Stimulated activated CD8-positive, alpha-beta memory T cell treated with anti-CD3 and anti-CD28 coated beads, Interleukin-4, amount 100 ng/mL, for 4 hours (primary cell): ENCODE measurements around the gene TNS4.

Experiments used
- DNase-seq, 2 donors: peaks; one replicate each; pipeline ENCODE4 v3.0.0-alpha.2; 2020; ENCODE audit warnings: low read depth in 2 of 2, low spot score in 1 of 2

The TNS4 gene

DNA sequence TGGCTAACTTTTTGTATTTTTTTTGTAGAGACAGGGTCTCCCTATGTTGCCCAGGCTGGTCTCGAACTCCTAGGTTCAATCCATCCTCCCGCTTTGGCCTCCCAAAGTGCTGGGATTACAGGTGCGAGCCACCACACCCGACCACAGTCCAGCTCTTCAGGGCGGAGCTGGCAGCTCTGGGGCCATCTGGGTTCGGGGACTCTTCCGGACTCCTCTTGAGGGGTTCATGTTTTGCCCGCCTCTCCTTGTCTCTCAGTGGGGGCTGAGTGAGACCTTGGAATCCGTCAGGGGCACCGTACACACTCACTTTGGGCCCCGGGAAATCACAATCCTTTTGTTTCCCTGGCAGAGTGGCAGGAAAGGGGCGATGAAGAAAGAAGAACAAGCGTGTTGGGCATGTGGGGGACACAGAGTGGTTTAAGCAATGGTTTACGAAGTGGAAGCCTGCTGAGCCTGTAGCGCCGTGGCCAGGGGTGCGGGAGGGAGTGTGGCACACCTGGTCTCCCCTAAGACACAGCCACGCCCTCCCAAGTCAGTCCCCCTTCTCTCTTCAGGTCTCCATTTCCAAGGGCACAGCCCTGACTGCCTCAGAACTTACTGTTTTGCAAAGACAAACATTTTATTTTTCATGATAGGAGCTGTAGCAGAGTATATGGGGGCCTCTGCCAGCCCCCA lies 26.1 kb downstream of the TNS4 start:
- DNase-seq = no peak

GRCh38 chr17:40474419-40475002 lies 26.9 kb downstream of the TNS4 start:
- DNase-seq = no peak

GRCh38 chr17:40473573-40474365 lies 27.7 kb downstream of the TNS4 start:
- DNase-seq = no peak

GRCh38 chr17:40472733-40473452 lies 28.5 kb downstream of the TNS4 start:
- no peak for DNase-seq

DNA sequence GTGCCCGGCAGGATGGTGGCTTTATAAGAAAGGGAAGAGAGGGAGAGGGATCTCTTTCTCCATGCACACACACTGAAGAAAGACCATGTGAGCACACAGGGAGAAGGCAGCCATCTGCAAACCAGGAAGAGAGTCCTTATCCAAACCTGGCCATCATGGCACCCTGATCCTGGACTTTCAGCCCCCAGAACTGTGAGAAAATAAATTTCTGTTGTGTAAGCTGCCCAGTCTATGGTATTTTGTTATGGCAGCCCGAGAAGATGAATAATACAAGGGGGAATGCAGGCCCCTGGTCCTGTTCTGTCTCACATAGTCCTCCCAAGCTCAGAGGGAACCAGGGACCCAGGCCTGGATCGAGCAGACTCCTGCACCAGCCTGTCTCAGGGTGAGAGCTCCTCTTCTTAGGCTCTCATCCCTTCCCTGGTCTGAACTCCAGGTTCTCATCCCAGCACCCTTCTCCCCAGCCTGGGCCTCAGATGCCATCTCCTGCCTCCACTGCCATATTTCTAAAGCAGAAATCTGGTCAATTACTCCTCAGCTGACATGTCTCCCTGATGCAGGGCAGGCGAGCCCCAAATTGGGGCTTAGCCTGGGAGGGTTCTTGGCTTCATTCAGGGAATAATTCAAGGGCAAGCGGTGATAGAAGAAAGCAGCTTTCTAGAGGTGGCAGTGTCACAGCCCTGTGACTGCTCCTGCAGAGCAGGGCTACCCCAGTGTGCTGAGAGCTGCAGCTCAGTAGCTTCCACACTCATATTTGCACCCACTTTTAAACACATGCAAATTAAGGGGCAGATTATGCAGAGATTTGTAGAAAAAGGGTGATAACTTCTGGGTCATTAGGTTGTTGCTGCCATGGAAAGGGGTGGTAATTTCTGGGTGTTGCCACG lies 29.3 kb downstream of the TNS4 start:
- DNase-seq = no peak

DNA sequence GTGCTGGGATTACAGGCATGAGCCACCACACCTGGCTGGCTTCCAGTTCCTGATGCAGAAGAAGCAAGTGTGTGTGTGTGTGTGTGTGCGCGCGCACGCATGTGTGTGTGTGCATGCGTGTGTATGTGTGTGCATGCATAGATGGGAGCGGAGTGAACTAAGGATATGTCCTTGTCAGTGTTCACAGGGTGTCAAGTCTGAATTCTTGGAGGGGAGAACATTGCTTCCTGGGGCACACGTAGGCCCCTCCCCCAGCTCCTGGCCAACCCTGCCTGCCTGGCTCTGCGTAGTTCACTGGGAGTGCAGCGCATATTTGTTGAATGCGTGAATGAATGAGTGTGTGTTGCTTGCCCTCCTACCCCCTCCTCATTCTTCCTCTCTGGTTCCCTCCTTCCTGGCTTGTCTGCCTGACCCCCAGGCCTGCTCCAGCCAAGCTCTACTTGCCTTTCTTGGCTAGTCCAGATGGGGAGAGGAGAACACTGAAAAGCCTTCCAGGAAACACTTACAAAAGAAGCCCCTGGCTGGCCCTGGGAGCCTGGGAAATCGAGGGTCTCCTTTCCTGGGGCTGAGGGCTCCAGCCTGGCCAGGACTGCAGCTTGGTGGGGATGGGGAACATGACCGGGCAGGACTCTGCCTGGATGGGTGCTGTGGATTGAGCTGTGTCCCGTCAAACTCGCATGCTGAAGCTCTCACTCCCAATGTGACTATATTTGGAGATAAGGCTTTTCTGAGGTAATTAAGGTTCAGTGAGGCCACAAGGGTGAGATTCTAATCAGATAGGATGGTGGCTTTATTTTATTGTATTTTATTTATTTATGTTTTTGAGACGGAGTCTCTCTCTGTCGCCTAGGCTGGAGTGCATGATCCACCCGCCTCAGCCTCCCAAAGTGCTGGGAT lies 30.2 kb downstream of the TNS4 start:
- no peak for DNase-seq

- DNase-seq = no peak
Observed at GRCh38 chr17:40469805-40470675, 31.4 kb downstream of the TNS4 start.

DNA sequence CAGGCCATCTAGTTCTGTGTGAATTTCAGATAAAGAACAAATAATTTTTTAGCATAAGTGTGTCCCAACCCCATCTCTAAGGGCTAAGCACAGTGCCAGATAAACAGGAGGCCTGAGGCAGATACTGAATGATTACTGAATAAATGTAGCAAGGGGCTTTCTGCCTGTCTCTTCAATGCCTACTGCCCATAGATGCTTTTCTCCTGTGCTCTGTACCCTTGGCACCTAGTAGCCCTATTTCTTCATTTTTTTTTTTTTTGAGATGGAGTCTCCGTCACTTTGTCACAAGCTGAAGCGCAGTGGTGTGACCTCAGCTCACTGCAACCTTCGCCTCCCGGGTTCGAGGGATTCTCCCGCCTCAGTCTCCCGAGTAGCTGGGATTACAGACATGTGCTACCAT lies 32.9 kb downstream of the TNS4 start:
- DNase-seq = no peak

DNA sequence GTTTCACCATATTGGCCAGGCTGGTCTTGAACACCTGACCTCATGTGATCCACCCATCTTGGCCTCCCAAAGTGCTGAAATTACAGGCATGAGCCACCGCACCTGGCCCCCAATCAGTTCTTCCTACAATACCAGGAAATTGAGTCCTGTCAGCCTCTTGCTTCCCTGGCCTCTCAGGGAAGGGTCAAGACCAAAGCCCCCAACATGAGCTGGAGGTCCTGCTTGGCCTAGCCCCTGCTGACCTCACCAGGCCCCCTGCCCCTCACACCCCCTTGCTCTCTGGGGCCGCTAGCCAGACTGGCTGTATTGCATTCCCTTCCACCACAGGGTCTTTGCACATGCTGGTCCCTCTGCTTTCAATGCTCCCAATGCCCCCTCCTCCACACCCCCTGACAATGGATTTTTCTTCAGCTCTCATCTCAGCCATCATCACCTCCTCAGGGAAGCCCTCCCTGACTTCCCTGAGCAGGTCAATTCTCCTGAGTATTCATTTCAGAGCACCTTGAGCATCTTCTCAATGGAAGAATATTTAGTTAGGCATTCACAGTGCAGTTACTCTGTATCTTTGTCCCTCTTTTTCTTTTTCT lies 34.0 kb downstream of the TNS4 start:
- DNase-seq = no peak

DNA sequence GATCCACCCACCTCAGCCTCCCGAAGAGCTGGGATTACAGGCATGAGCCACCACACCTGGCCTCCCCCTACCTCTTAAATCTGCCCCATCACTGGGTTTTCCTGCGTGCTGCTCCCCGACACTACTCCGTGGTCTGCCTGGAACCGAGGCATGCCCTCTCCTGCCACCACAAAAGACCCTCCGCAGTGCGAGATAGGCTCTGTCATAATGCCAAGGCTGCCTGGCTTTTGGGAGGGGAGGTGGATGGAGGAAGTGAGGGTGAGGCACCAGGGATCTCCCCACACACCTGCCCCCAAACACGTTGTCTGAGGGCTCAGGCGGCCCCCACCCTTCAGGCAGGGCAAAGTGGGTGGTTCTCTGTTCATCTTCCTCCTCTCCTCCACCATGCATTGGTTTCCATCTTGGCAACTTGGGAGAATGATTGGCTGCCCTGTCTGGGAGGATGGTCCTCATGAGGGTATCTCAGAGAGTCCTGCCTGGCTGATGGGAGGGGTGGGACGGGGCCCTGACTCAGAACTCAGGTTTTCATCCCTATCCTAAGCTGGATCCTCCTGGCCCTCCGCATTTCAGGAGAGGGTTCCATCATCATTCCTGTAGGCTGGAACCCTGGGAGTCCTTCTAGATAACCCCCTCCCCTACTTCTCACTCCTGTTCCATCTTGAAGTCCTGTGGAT lies 35.0 kb downstream of the TNS4 start:
- DNase-seq = no peak

GRCh38 chr17:40464392-40464855 lies 37.0 kb downstream of the TNS4 start:
- DNase-seq = no peak

- DNase-seq = no peak
Observed at GRCh38 chr17:40463122-40463550, 38.3 kb downstream of the TNS4 start.

DNA sequence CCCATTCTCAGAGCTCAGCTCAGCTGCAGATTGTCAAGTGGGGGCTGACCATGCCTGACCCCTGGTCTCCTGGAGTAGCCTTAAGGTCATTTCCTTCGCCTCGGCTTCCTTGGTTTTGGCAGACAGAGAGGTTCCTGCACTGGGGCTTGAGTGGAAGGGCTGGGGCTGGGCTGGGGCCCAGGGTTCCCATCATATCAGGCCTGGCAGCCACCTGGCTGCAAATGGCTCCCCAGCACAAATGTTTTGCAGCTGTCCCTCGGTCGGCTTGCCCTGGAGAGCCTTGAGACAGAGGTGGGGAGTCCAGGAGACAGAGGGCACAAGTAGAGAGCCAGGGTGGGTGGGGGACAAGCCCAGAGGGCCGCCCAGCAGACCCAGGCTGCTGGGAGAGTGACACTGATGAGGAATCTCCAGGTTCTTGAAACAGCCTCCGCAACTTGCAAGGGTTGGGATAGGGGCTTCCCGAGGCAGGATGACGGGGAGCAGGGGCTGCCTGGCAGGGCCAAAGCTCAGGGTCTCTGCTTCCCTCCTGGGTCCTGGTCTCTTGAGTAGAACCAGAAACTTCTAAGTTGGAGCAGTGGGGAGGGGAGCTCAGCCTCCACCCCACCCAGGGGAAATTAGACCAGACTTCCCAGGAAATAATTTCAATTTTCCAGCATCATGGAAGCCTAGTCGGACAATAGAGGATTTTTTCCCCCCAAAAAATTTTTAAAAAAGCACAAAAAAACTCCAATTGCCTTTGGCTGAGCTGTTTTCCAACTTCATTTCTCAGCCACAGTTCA lies 38.9 kb downstream of the TNS4 start:
- no peak for DNase-seq

- DNase-seq = no peak
Observed at GRCh38 chr17:40461732-40462342, 39.6 kb downstream of the TNS4 start.

DNA sequence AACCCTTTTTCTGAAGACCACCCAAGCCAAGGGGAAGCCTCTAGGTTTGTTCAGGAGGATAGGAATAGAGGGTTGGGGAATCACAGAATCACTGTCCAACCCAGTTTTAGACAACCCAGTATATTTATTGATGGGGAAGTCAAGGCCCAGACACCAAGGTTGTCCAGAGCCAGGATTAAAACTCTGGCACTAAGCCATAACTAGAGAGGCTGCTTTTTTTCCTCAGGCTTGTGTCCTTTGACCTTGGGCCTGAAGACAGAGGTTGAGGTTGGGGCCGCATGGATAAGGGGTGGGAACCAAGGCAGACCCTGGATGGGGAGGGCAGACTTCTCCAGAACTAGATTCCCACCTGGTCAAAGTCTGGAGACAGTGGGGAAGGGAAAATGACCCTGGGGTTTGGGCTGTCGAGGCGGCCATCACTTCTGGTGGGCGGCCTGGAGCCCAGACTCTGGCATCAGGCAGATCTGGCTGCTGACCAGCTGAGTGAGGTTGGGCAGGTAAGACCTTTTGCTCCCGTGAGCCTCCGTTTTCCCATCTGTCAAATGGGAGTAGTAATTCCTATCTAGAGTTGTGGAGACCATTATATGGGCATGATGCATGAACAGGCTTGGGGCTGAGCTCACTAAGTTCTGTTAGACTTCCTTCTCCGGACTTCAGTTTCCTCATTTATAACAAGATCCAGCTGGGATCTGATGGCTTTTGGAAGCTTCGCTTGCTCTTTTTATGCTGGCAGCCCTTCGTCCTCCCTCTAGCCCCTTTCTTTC lies 40.3 kb downstream of the TNS4 start:
- DNase-seq = no peak

DNA sequence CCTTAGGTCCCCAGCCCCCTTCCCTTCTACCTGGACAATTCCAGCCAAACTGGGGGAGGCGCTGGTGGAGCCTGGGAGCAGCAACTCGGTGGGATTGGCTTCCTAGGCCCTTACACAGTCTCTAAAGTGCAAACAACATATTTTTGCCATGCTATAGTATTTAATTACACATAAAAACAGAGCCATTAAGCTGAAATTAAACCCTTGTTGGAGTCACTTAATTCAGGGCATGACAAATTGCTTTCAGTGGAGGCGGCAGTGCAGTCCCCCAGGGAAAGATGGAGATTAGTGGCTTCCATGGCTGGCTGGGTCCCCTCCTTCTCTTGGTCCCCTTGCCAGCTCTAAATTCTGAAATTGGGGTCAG lies 40.8 kb downstream of the TNS4 start:
- no peak for DNase-seq
